ENCODE results near the gene CCDC150.

Gene CCDC150

GRCh38 chr2:196598412-196598811 is 41.1 kb upstream of the CCDC150 start:
- Histone ChIP-seq H3K9ac (no peak overlapping the region), H2AFZ (no peak overlapping the region), H3K36me3 (ENCODE audit: control insufficient read depth, insufficient read depth, low read length) (no peaks in the 10 kb centered on the region), H3K79me2 (no peaks in the 10 kb centered on the region), H3K27ac (no peak overlapping the region), H3K4me3 (ENCODE audit: low read depth, low read length) (no peak overlapping the region), H3K27me3 (ENCODE audit: control insufficient read depth, insufficient read depth, low read length) (no peaks in the 10 kb centered on the region), H3K4me2 (ENCODE audit: low read length) (no peak overlapping the region), H3K4me1 (no peaks in the 10 kb centered on the region), H3K9me3 (ENCODE audit: control insufficient read depth, low read length) (no peaks in the 10 kb centered on the region)
- TF ChIP-seq CTCF (IDR thresholded peaks at IDR 0.05), result no peak

GRCh38 chr2:196598846-196599245 is 40.7 kb upstream of the CCDC150 start:
- H3K27ac ChIP-seq, result no peak overlapping the region
- H3K9ac ChIP-seq, result no peak overlapping the region
- H3K27me3 ChIP-seq (ENCODE audit: control insufficient read depth, insufficient read depth, low read length), result no peaks in the 10 kb centered on the region
- no peak overlapping the region for H2AFZ ChIP-seq
- H3K79me2 ChIP-seq, result no peaks in the 10 kb centered on the region
- H3K4me3 ChIP-seq (ENCODE audit: low read depth, low read length), result no peak overlapping the region
- no peak overlapping the region for H3K4me2 ChIP-seq (ENCODE audit: low read length)
- no peaks in the 10 kb centered on the region for H3K9me3 ChIP-seq (ENCODE audit: control insufficient read depth, low read length)
- H3K4me1 ChIP-seq, result no peaks in the 10 kb centered on the region
- TF ChIP-seq CTCF (IDR thresholded peaks at IDR 0.05), result no peak
- no peaks in the 10 kb centered on the region for H3K36me3 ChIP-seq (ENCODE audit: control insufficient read depth, insufficient read depth, low read length)

GRCh38 chr2:196601430-196602306 is 37.8 kb upstream of the CCDC150 start:
- no peak for TF ChIP-seq CTCF (IDR thresholded peaks at IDR 0.05)
- no peaks in the 10 kb centered on the region for H3K36me3 ChIP-seq (ENCODE audit: control insufficient read depth, insufficient read depth, low read length)
- H3K79me2 ChIP-seq, result no peaks in the 10 kb centered on the region
- H3K9me3 ChIP-seq (ENCODE audit: control insufficient read depth, low read length), result no peaks in the 10 kb centered on the region
- no peak overlapping the region for H3K9ac ChIP-seq
- no peaks in the 10 kb centered on the region for H3K4me1 ChIP-seq
- no peaks in the 10 kb centered on the region for H3K27me3 ChIP-seq (ENCODE audit: control insufficient read depth, insufficient read depth, low read length)
- H3K4me3 ChIP-seq (ENCODE audit: low read depth, low read length), result no peak overlapping the region
- no peak overlapping the region for H3K27ac ChIP-seq
- peak overlapping the region; percentile 12 for H2AFZ ChIP-seq
- H3K4me2 ChIP-seq (ENCODE audit: low read length), result no peak overlapping the region

- Histone ChIP-seq H3K9me3 (ENCODE audit: control insufficient read depth, low read length) (no peaks in the 10 kb centered on the region), H3K9ac (no peak overlapping the region), H3K4me1 (no peaks in the 10 kb centered on the region), H2AFZ (no peak overlapping the region), H3K27ac (no peak overlapping the region), H3K36me3 (ENCODE audit: control insufficient read depth, insufficient read depth, low read length) (no peaks in the 10 kb centered on the region), H3K4me3 (ENCODE audit: low read depth, low read length) (no peak overlapping the region), H3K27me3 (ENCODE audit: control insufficient read depth, insufficient read depth, low read length) (no peaks in the 10 kb centered on the region), H3K4me2 (ENCODE audit: low read length) (no peak overlapping the region), H3K79me2 (no peaks in the 10 kb centered on the region)
- no peak for TF ChIP-seq CTCF (IDR thresholded peaks at IDR 0.05)
Observed at GRCh38 chr2:196604196-196604595, 35.3 kb upstream of the CCDC150 start.

GRCh38 chr2:196606516-196606915 is 33.0 kb upstream of the CCDC150 start:
- H3K27me3 ChIP-seq (ENCODE audit: control insufficient read depth, insufficient read depth, low read length), result no peaks in the 10 kb centered on the region
- no peaks in the 10 kb centered on the region for H3K9me3 ChIP-seq (ENCODE audit: control insufficient read depth, low read length)
- no peaks in the 10 kb centered on the region for H3K4me1 ChIP-seq
- H3K79me2 ChIP-seq, result no peaks in the 10 kb centered on the region
- no peak overlapping the region for H2AFZ ChIP-seq
- no peak overlapping the region for H3K4me3 ChIP-seq (ENCODE audit: low read depth, low read length)
- no peak overlapping the region for H3K27ac ChIP-seq
- no peak for TF ChIP-seq CTCF (IDR thresholded peaks at IDR 0.05)
- no peak overlapping the region for H3K4me2 ChIP-seq (ENCODE audit: low read length)
- no peak overlapping the region for H3K9ac ChIP-seq
- H3K36me3 ChIP-seq (ENCODE audit: control insufficient read depth, insufficient read depth, low read length), result no peaks in the 10 kb centered on the region
